Measurements from ENCODE around the gene HK1.

DNA sequence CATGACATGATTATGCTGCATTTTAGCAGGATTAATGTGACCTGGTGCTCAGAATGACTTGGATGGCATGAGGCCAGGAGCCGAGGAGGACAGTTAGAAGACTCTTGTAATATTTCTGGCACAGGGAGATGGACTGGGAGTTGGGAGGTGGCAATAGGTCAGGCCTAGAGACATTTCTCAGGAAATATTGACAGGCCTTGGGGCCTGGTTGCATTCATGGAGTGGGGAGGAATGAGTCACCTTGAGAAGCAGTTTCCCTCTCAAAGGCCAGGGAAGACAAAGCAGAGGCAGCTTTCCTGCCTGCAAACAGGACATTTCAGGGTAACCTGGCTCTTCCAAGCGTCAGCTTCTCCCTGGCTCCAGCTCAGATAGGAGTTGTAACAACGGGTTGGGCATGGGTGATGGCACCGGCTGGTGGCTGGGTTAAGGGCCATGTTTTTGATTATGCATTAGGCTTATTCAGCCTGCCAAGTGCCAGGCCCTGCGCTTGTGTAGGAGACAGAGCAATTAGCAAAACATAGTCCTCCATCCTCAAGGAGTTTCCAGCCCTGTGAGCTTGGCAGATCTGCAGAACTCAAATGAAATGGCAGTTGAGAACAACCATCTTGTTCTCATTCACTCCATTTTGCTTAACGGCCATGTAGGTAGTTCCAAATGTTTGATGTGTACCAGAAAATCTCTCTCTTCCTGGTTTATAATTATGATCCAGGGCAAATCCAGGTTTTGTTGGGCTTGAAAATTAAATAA lies 38.2 kb downstream of the HK1 start:
- TF ChIP-seq, protein P1, sequence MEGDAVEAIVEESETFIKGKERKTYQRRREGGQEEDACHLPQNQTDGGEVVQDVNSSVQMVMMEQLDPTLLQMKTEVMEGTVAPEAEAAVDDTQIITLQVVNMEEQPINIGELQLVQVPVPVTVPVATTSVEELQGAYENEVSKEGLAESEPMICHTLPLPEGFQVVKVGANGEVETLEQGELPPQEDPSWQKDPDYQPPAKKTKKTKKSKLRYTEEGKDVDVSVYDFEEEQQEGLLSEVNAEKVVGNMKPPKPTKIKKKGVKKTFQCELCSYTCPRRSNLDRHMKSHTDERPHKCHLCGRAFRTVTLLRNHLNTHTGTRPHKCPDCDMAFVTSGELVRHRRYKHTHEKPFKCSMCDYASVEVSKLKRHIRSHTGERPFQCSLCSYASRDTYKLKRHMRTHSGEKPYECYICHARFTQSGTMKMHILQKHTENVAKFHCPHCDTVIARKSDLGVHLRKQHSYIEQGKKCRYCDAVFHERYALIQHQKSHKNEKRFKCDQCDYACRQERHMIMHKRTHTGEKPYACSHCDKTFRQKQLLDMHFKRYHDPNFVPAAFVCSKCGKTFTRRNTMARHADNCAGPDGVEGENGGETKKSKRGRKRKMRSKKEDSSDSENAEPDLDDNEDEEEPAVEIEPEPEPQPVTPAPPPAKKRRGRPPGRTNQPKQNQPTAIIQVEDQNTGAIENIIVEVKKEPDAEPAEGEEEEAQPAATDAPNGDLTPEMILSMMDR (IDR thresholded peaks at IDR 0.05), result no peak
- TF ChIP-seq POLR2A (IDR thresholded peaks at IDR 0.05), result no peak
